H1 (cell line): ENCODE data around the gene FANK1. TPM values are rescaled to one million over a fixed set of nuclear protein-coding genes. Genes with fewer than 3 reads are reported as not detected.

Source experiments
- CTCF ChIA-PET: fragments of 300-600 bp; sonication (Branson Sonifier 250); formaldehyde crosslinking; loops from one replicate; lab custom pipeline; 2021; ENCODE audit not compliant: partially characterized antibody; lab: Charles Lee
- POLR2A ChIA-PET: fragments of 300-600 bp; sonication (Branson Sonifier 250); formaldehyde crosslinking; loops from one replicate; lab custom pipeline; 2021; ENCODE audit warnings: inconsistent platforms; ENCODE audit not compliant: partially characterized antibody; lab: Charles Lee
- DNase-seq, 2 experiments: peaks; one replicate each; pipeline versions ENCODE4 v3.0.0 to v3.0.0-alpha.2; 2010 to 2022; ENCODE audit warnings: low spot score in 2 of 2, low read depth in 1 of 2, mixed read lengths in 1 of 2
- FAIRE-seq: peaks from 2 replicates; lab custom pipeline; 2011; peaks lifted over from hg19 to GRCh38; lab: Jason Lieb, UNC
- H2AFZ ChIP-seq: 2 replicates; pipeline ENCODE4 v1.8.1; 2012; ENCODE audit warnings: low read length, inconsistent platforms
- H2AK5ac ChIP-seq: 2 replicates; pipeline ENCODE4 v1.6.1; 2013; ENCODE audit warnings: low read depth, low read length
- H2BK120ac ChIP-seq: replicated peaks from 2 replicates; pipeline ENCODE3; 2013; ENCODE audit warnings: low read depth, low read length, inconsistent platforms
- H2BK12ac ChIP-seq: 2 replicates; pipeline ENCODE4 v1.6.1; 2013; ENCODE audit warnings: low read depth, low read length
- H2BK15ac ChIP-seq: 2 replicates; pipeline ENCODE4 v1.6.1; 2013; ENCODE audit warnings: low read length
- H2BK20ac ChIP-seq: 2 replicates; pipeline ENCODE4 v1.6.1; 2013; ENCODE audit warnings: low read length
- H2BK5ac ChIP-seq: 2 replicates; pipeline ENCODE4 v1.6.1; 2013; ENCODE audit warnings: low read depth, low read length
- H3K14ac ChIP-seq: 2 replicates; pipeline ENCODE4 v1.6.1; 2013; ENCODE audit warnings: inconsistent platforms; ENCODE audit not compliant: insufficient read length
- H3K18ac ChIP-seq: 2 replicates; pipeline ENCODE4 v1.6.1; 2013; ENCODE audit warnings: low read length; ENCODE audit errors: extremely low read depth
- H3K23ac ChIP-seq: 2 replicates; pipeline ENCODE4 v1.6.1; 2013; ENCODE audit warnings: inconsistent platforms; ENCODE audit not compliant: insufficient read length
- H3K23me2 ChIP-seq: 2 replicates; pipeline ENCODE4 v1.6.1; 2013; ENCODE audit warnings: low read depth, low read length
- H3K27ac ChIP-seq: 2 replicates; pipeline ENCODE4 v1.6.1; 2011; ENCODE audit warnings: low read depth, low read length, inconsistent platforms
- H3K27me3 ChIP-seq, 4 experiments: replicated peaks in 1 of 4; 1 replicate in 1 of 4; 2 replicates in 3 of 4; pipeline versions ENCODE4 v1.6.1 to v1.8.1; 2011 to 2013; ENCODE audit warnings: low read length in 3 of 4, mild to moderate bottlenecking in 3 of 4, inconsistent platforms in 2 of 4, mixed read lengths in 2 of 4, moderate library complexity in 1 of 4; ENCODE audit not compliant: control insufficient read depth in 3 of 4, insufficient read depth in 3 of 4; ENCODE audit errors: extremely low read depth in 1 of 4
- H3K36me3 ChIP-seq, 4 experiments: 2 replicates each; pipeline versions ENCODE4 v1.6.1 to v1.8.1; 2011 to 2013; ENCODE audit warnings: mild to moderate bottlenecking in 4 of 4, low read length in 3 of 4, moderate library complexity in 2 of 4, control low read depth in 1 of 4, inconsistent platforms in 1 of 4; ENCODE audit not compliant: insufficient read depth in 4 of 4, control insufficient read depth in 2 of 4
- H3K4ac ChIP-seq: replicated peaks from 2 replicates; pipeline ENCODE3; 2013; ENCODE audit warnings: low read length, low read depth, mixed read lengths, inconsistent platforms; ENCODE audit not compliant: insufficient read length
- H3K4me1 ChIP-seq, 4 experiments: replicated peaks in 1 of 4; 1 replicate in 1 of 4; 2 replicates in 3 of 4; pipeline versions ENCODE4 v1.6.1 to v1.8.1; 2011 to 2013; ENCODE audit warnings: low read length in 3 of 4, inconsistent platforms in 2 of 4, mixed read lengths in 1 of 4; ENCODE audit not compliant: insufficient read depth in 4 of 4, control insufficient read depth in 3 of 4
- H3K4me2 ChIP-seq, 2 experiments: 2 replicates each; pipeline versions ENCODE4 v1.6.1 to v1.8.1; 2011 to 2013; ENCODE audit warnings: low read depth in 2 of 2, low read length in 2 of 2, control low read depth in 1 of 2, inconsistent platforms in 1 of 2, mild to moderate bottlenecking in 1 of 2; ENCODE audit not compliant: insufficient read depth in 1 of 2
- H3K4me3 ChIP-seq, 4 experiments: fragments of 200-600, 300-600 bp in 1 of 4; sonication (generic), shearing (Covaris generic), sonication (Bioruptor Twin) in 1 of 4; 2 replicates each; pipeline versions ENCODE4 v1.5.1 to v1.8.1; 2011 to 2016; ENCODE audit warnings: low read length in 4 of 4, low read depth in 3 of 4, control low read depth in 2 of 4, inconsistent platforms in 2 of 4, mild to moderate bottlenecking in 2 of 4, mixed read lengths in 1 of 4, moderate library complexity in 1 of 4; ENCODE audit not compliant: insufficient read depth in 2 of 4; ENCODE audit errors: extremely low read depth in 1 of 4
- H3K56ac ChIP-seq: replicated peaks from 2 replicates; pipeline ENCODE3; 2013; ENCODE audit warnings: low read depth, mild to moderate bottlenecking, mixed read lengths, low read length, inconsistent platforms; ENCODE audit not compliant: insufficient read length
- H3K79me1 ChIP-seq: 2 replicates; pipeline ENCODE4 v1.6.1; 2013; ENCODE audit warnings: low read depth, low read length, control low read depth
- H3K79me2 ChIP-seq, 2 experiments: 2 replicates each; pipeline versions ENCODE4 v1.6.1 to v1.8.1; 2012 to 2013; ENCODE audit warnings: low read length in 2 of 2, mild to moderate bottlenecking in 2 of 2, inconsistent platforms in 1 of 2; ENCODE audit not compliant: insufficient read depth in 2 of 2, control insufficient read depth in 1 of 2
- H3K9ac ChIP-seq, 4 experiments: replicated peaks in 1 of 4; 1 replicate in 1 of 4; 2 replicates in 3 of 4; pipeline versions ENCODE4 v1.6.1 to v1.8.1; 2011 to 2013; ENCODE audit warnings: low read depth in 3 of 4, low read length in 3 of 4, control low read depth in 2 of 4, mild to moderate bottlenecking in 2 of 4, moderate library complexity in 2 of 4, inconsistent platforms in 1 of 4; ENCODE audit errors: extremely low read depth in 1 of 4
- H3K9me3 ChIP-seq, 2 experiments: 2 replicates each; pipeline versions ENCODE4 v1.6.1 to v1.8.1; 2012 to 2013; ENCODE audit warnings: mild to moderate bottlenecking in 2 of 2, moderate library complexity in 2 of 2, control low read depth in 1 of 2, inconsistent platforms in 1 of 2, low read depth in 1 of 2, low read length in 1 of 2, mixed read lengths in 1 of 2; ENCODE audit not compliant: insufficient read depth in 2 of 2
- H4K20me1 ChIP-seq, 2 experiments: replicated peaks in 1 of 2; 2 replicates each; pipeline versions ENCODE3 to v1.8.1; 2011 to 2013; ENCODE audit warnings: inconsistent platforms in 2 of 2, low read length in 2 of 2, mild to moderate bottlenecking in 1 of 2; ENCODE audit not compliant: insufficient read depth in 2 of 2, control insufficient read depth in 1 of 2
- H4K5ac ChIP-seq: 2 replicates; pipeline ENCODE4 v1.6.1; 2013; ENCODE audit warnings: low read length, low read depth, mixed read lengths, inconsistent platforms; ENCODE audit not compliant: insufficient read length
- H4K8ac ChIP-seq: 2 replicates; pipeline ENCODE4 v1.8.0; 2013; ENCODE audit warnings: mild to moderate bottlenecking, moderate library complexity, low read length, inconsistent platforms; ENCODE audit not compliant: insufficient read depth; ENCODE audit errors: extremely low read depth
- H4K91ac ChIP-seq: replicated peaks from 2 replicates; pipeline ENCODE3; 2013; ENCODE audit warnings: low read length, mixed read lengths, inconsistent platforms; ENCODE audit not compliant: insufficient read length
- ASH2L ChIP-seq: fragments of 200-600, 300-600 bp; sonication (generic); IDR thresholded peaks from one replicate; pipeline ENCODE4 v1.7.1; 2017; ENCODE audit warnings: low read length
- HDAC6 ChIP-seq: IDR thresholded peaks from one replicate; pipeline ENCODE4 v1.7.1; 2012; ENCODE audit warnings: low read depth, mild to moderate bottlenecking, inconsistent platforms, low read length, moderate library complexity
- SAP30 ChIP-seq: fragments of 300-600 bp; sonication (generic); IDR thresholded peaks from 2 replicates; pipeline ENCODE4 v1.7.1; 2012; ENCODE audit warnings: low read length, moderate library complexity, mild to moderate bottlenecking, inconsistent platforms; ENCODE audit not compliant: insufficient read depth, insufficient replicate concordance
- SUZ12 ChIP-seq: fragments of 200-600 bp; sonication (generic); IDR thresholded peaks from 2 replicates; pipeline ENCODE4 v1.6.1; 2012; ENCODE audit warnings: mild to moderate bottlenecking, inconsistent platforms, low read length, moderate library complexity, mixed read lengths
- USF2 ChIP-seq: IDR thresholded peaks from 2 replicates; pipeline ENCODE4 v1.6.1; 2011; ENCODE audit warnings: low read length, improper control_type of control experiment
- WGBS, 2 experiments: shearing (Covaris generic) in 1 of 2; methylation state at CpG; one replicate each; pipeline versions ENCODE4 v1.1.6 to v1.1.7; 2013 to 2015; ENCODE audit warnings: low lambda C conversion rate in 2 of 2, mixed read lengths in 2 of 2, inconsistent platforms in 1 of 2, low coverage in 1 of 2, missing lambda C conversion rate in 1 of 2; ENCODE audit not compliant: insufficient replicate concordance in 2 of 2, insufficient coverage in 1 of 2, insufficient read length in 1 of 2; ENCODE audit errors: extremely low coverage in 1 of 2, missing lambda C conversion rate in 1 of 2; 5-methylcytosine and 5-hydroxymethylcytosine counted together
- polyA plus RNA-seq, 7 experiments: library from polyadenylated mRNA; depleted of rRNA in 3 of 7; stranded (reverse) in 5 of 7; unstranded in 2 of 7; fragments of >200 nt in 5 of 7; fragments of 200-250 nt in 2 of 7; gene quantifications; 1 replicate in 5 of 7; 2 replicates in 1 of 7; 4 replicates in 1 of 7; pipeline versions ENCODE4 v1.2.1 to v1.2.3, GENCODE V29; 2011 to 2013; ENCODE audit warnings: missing spikeins in 2 of 7, mixed read lengths in 2 of 7
- total RNA-seq: library from RNA; stranded (reverse); fragmentation: NEBNext Ultra II Directional; extraction: Animal tissue kit (Norgen Biotek cat#: 25700); gene quantifications from 2 replicates; pipeline ENCODE4 v1.2.1, GENCODE V29; 2021

Gene FANK1
- total and polyA plus RNA-seq, 2 of the 8 experiments (the other 6 are each of a cell fraction or from before 2014, with no cell fraction given) = 1.2 TPM; not detected in 1

- TF ChIP-seq ASH2L (no peak), USF2 (no peak), HDAC6 (no peak), SUZ12 (no peak), SAP30 (no peak)
- Histone ChIP-seq H2BK15ac (no peak overlapping the region), H3K9me3 (no peaks in the 10 kb centered on the region), H3K79me1 (no peaks in the 10 kb centered on the region), H4K20me1 (no peaks in the 10 kb centered on the region), H3K27ac (no peak overlapping the region), H3K9ac (no peak overlapping the region), H4K8ac (no peak overlapping the region), H3K56ac (no peak overlapping the region), H2BK20ac (0 out of 2 replicates have a peak overlapping the region, but pooled peaks have one; percentile 21), H3K4me2 (no peak overlapping the region), H2AK5ac (no peak overlapping the region), H3K23me2 (no peaks in the 10 kb centered on the region), H2BK12ac (no peak overlapping the region), H4K91ac (no peak overlapping the region), H3K4ac (no peak overlapping the region), H3K36me3 (no peaks in the 10 kb centered on the region), H3K79me2 (no peaks in the 10 kb centered on the region), H2AFZ (no peak overlapping the region), H4K5ac (no peak overlapping the region), H2BK5ac (no peak overlapping the region), H2BK120ac (no peak overlapping the region), H3K23ac (no peak overlapping the region), H3K27me3 (no peaks in the 10 kb centered on the region), H3K4me1 (peaks cover 0 to 2% (median 0%) of the 10 kb centered on the region in 4 experiments; a peak in 2 of 7 replicates), H3K14ac (no peak overlapping the region), H3K4me3 (no peak overlapping the region), H3K18ac (no peak overlapping the region)
- ChIA-PET POLR2A (no interaction called here), CTCF (interaction anchor here (0.8 to 1.1 kb wide), 2 partner anchors 12 to 33 kb away, joined by 3 read pairs; no protein-coding TSS in a partner anchor)
- WGBS, 2 experiments = 76% methylated on average over 6 of the region's 6 CpGs; no CpG with 5 or more reads in 1 of the 2 experiments
- DNase-seq (peak in 1 of 2 experiments; percentile 41), FAIRE-seq (no peak)
These were observed 161.7 kb downstream of the FANK1 start for GRCh38 chr10:126058104-126058503.
